ENCODE measurements around the gene CBX1. TPM values are rescaled to one million over a fixed set of nuclear protein-coding genes. Genes with fewer than 3 reads are reported as not detected.

The CBX1 gene
- total and polyA plus RNA-seq, 2 of the 4 experiments (the other 2 are of a cell fraction), result 35.0 to 54.9 TPM

DNA sequence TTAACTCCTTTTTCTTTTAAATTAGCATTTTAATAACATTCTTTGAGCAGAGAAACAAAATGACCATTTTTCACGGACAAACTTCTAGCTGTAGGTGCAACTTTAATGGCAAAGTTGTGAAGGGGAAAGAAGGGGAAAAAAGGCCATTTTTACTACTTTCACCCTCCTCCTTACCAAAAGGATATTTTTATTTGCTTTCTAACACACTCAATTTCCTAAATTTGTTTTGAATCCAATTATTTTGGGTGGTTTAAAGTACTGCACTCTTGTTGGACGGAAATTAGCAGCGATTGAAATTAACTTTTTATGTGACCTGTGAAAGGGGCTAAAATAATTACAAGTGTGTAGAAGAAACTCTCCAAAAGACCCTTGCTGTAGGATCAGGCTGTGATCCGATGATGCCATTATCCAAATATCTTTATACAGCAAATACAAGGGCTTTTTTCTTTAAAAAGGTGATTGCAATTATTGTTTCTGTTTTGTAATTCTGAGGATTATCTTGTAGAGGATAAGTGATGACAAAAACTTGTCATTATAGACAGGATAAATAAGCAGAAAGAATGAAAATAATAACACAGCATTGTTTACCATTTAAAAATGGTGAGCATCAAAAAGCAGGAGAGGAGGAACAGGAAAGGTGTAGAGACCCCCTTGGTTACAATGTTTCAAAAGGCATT is 48.6 kb upstream of the CBX1 start:
- no peak overlapping the region for H3K27ac ChIP-seq (ENCODE audit: insufficient read depth, low read length)
- in situ Hi-C loops (cut with MboI; ENCODE audit: low sequenced_read_pairs), result no loop called here

More for the DNA sequence above, 48.6 kb upstream of the CBX1 start:
- H2BK120ac ChIP-seq (ENCODE audit: low read depth, low read length), result no peak overlapping the region
- H2BK15ac ChIP-seq (ENCODE audit: low read depth, low read length), result no peak overlapping the region
- intact Hi-C loops (cut with micrococcal nuclease) (no loop called here), dilution Hi-C loops (cut with HindIII; ENCODE audit: low sequenced_read_pairs, unreplicated experiment) (no loop called here)
- no TSS peak for BruUV-seq (replicated peaks)
- H3K4ac ChIP-seq (ENCODE audit: low read depth, low read length), result no peak overlapping the region
- DNase-seq, result no peak
- no peak overlapping the region for H2BK20ac ChIP-seq (ENCODE audit: low read depth, low read length)
- no peak overlapping the region for H2AFZ ChIP-seq (replicated peaks; ENCODE audit: low read length, poor library complexity)
- H3K9me1 ChIP-seq (ENCODE audit: insufficient read depth, low read length), result no peaks in the 10 kb centered on the region
- no peak overlapping the region for H4K91ac ChIP-seq (ENCODE audit: insufficient read depth, low read depth, low read length)
- no peak overlapping the region for H3K4me2 ChIP-seq (ENCODE audit: low read depth, low read length)
- H3K4me1 ChIP-seq (ENCODE audit: control insufficient read depth, insufficient read depth, low read length), result no peaks in the 10 kb centered on the region
- H3K56ac ChIP-seq (ENCODE audit: extremely low read depth, insufficient read depth, low read length), result no peak overlapping the region
- H3K14ac ChIP-seq (replicated peaks; ENCODE audit: low read depth, low read length), result no peak overlapping the region
- no peak overlapping the region for H3K9ac ChIP-seq (ENCODE audit: low read depth, low read length)
- TF ChIP-seq BHLHE40 (IDR thresholded peaks at IDR 0.05; ENCODE audit: low read depth, low read length) (no peak), RCOR1 (IDR thresholded peaks at IDR 0.05; ENCODE audit: insufficient replicate concordance, low read length) (no peak), RFX5 (IDR thresholded peaks at IDR 0.05; ENCODE audit: low read depth, low read length) (no peak), CHD1 (IDR thresholded peaks at IDR 0.05; ENCODE audit: low read depth, low read length) (no peak), CEBPB (IDR thresholded peaks at IDR 0.05; ENCODE audit: low read depth, low read length) (no peak), NFE2L2 (IDR thresholded peaks at IDR 0.05; ENCODE audit: low read depth, low read length) (no peak), POLR2A (IDR thresholded peaks at IDR 0.05; ENCODE audit: low read depth, low read length) (no peak), MAZ (IDR thresholded peaks at IDR 0.05; ENCODE audit: borderline replicate concordance, low read depth, low read length) (no peak)
- no peak overlapping the region for H4K5ac ChIP-seq (ENCODE audit: low read depth, low read length)
- H3K18ac ChIP-seq (ENCODE audit: low read depth, low read length), result no peak overlapping the region
- H3K79me1 ChIP-seq (ENCODE audit: low read depth in 1 of 2, low read length in 2 of 2), result no peaks in the 10 kb centered on the region
- ChIA-PET CTCF (interaction anchor here (1.1 kb wide), 1 partner anchor 16 kb away, joined by 3 read pairs; no protein-coding TSS in a partner anchor), POLR2A (ENCODE audit: unreplicated experiment) (no interaction called here)
- H3K9me3 ChIP-seq (ENCODE audit: control insufficient read depth, insufficient read depth, low read length), result no peaks in the 10 kb centered on the region; the same call in 1 of the 2 replicates
- H4K20me1 ChIP-seq (ENCODE audit: insufficient read depth, low read length), result 0 out of 2 replicates have a peak, but pooled peaks cover 3% of the 10 kb centered on the region
- ATAC-seq (ENCODE audit: low read depth), result no peak
- no peak overlapping the region for H4K8ac ChIP-seq (ENCODE audit: low read depth in 2 of 2, low read length in 2 of 2)
- no peak overlapping the region for H2BK5ac ChIP-seq (ENCODE audit: low read depth, low read length, poor library complexity, severe bottlenecking)
- H3K4me3 ChIP-seq (ENCODE audit: insufficient read depth, low read depth, low read length), result no peak overlapping the region
- H2AK9ac ChIP-seq (replicated peaks; ENCODE audit: low read depth, low read length, poor library complexity), result no peak overlapping the region
- H2AK5ac ChIP-seq (ENCODE audit: low read depth, low read length), result no peak overlapping the region
- H3K27me3 ChIP-seq (ENCODE audit: control insufficient read depth, insufficient read depth, low read length), result peaks cover 80% of the 10 kb centered on the region
- H3K36me3 ChIP-seq (ENCODE audit: control insufficient read depth, insufficient read depth, low read length), result no peaks in the 10 kb centered on the region
- WGBS, 2 experiments (ENCODE audit: extremely low coverage in 2 of 2, insufficient read length in 1 of 2), result no CpG with 5 or more reads among the region's 4 CpGs
- no peak overlapping the region for H3K23ac ChIP-seq (ENCODE audit: low read depth, low read length)
